OCI-LY1 (cell line): ENCODE results near the gene TRAPPC4.

Source experiments
- EZH2 ChIP-seq: fragments of 200-600 bp; sonication (generic), shearing (Covaris generic); IDR thresholded peaks from 2 replicates; pipeline ENCODE4 v1.8.0; 2017; ENCODE audit warnings: borderline replicate concordance, mixed run types, mild to moderate bottlenecking, antibody characterized with exemption, low read length, moderate library complexity, mixed read lengths
- TF ChIP-seq, protein P1 (sequence below): fragments of 200-600 bp; sonication (generic), shearing (Covaris generic); IDR thresholded peaks from 2 replicates; pipeline ENCODE4 v1.5.1; 2017; ENCODE audit warnings: mild to moderate bottlenecking, antibody characterized with exemption, low read length, moderate library complexity, mixed read lengths

DNA sequence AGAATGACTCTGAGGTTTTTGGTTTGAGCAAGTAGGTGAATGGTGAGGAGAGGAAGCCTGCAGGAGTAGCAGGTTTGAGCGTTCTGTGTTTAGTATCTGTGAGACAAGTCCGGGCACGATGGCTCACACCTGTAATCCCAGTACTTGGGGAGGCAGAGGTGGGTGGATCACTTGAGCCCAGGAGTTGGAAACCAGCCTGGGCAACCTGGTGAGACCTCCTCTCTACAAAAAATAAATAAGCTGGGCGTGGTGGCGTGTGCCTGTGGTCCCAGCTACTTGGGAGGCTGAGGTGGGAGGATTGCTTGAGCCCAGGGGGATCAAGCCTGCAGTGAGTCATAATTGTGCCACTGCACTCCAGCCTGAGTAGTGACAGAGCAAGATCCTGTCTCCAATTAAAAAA, 30.3 kb upstream of the TRAPPC4 start:
- TF ChIP-seq EZH2: no peak
- TF ChIP-seq, protein P1, sequence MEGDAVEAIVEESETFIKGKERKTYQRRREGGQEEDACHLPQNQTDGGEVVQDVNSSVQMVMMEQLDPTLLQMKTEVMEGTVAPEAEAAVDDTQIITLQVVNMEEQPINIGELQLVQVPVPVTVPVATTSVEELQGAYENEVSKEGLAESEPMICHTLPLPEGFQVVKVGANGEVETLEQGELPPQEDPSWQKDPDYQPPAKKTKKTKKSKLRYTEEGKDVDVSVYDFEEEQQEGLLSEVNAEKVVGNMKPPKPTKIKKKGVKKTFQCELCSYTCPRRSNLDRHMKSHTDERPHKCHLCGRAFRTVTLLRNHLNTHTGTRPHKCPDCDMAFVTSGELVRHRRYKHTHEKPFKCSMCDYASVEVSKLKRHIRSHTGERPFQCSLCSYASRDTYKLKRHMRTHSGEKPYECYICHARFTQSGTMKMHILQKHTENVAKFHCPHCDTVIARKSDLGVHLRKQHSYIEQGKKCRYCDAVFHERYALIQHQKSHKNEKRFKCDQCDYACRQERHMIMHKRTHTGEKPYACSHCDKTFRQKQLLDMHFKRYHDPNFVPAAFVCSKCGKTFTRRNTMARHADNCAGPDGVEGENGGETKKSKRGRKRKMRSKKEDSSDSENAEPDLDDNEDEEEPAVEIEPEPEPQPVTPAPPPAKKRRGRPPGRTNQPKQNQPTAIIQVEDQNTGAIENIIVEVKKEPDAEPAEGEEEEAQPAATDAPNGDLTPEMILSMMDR: no peak
